ENCODE measurements around the gene OR52N2. TPM values are rescaled to one million over a fixed set of nuclear protein-coding genes. Genes with fewer than 3 reads are reported as not detected.

OR52N2 gene
- total and polyA plus RNA-seq, 9 of the 15 experiments (the other 6 are each of a cell fraction or from before 2014, with no cell fraction given) = not detected

DNA sequence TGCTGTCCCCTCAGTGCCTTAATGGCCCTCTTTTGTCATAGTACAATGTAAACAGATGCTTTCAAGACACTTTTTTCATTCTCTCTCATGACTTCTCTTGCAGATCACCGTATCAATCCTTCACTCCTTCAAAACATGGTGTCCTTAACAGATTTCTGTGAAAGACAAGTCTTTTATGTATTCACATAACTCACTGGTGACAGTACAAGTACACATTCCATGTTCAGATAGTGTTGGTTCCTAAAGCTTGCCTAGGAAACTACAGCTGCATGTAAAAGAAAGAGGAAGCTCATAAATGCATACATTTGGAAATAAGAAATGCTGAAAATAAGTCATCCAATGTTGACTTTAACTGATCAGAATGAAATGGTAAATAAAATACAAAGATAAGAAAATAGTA is 38.0 kb downstream of the OR52N2 start:
- H3K79me2 ChIP-seq (ENCODE audit: control insufficient read depth, insufficient read depth, low read length) = no peaks in the 10 kb centered on the region
- H3K9ac ChIP-seq (ENCODE audit: insufficient read depth in 1 of 2, low read depth in 2 of 2, low read length in 2 of 2) = no peak overlapping the region
- no TSS peak for BruUV-seq (replicated peaks)
- FAIRE-seq (peak; percentile 71), ATAC-seq (no peak), DNase-seq (ENCODE audit: extremely low read depth in 1 of 4, low spot score in 3 of 4) (peak in 1 of 4 experiments; percentile 27)
- H2AFZ ChIP-seq (ENCODE audit: low read depth, low read length) = peak overlapping the region; percentile 5; the same call in 1 of the 2 replicates
- no peaks in the 10 kb centered on the region for H3K27me3 ChIP-seq (ENCODE audit: control insufficient read depth in 2 of 2, insufficient read depth in 2 of 2, low read length in 2 of 2)
- no peak overlapping the region; the same call in 2 of the 3 replicates for H3K27ac ChIP-seq (ENCODE audit: extremely low read depth, low read depth, low read length)
- no peaks in the 10 kb centered on the region for H3K9me3 ChIP-seq (replicated peaks; ENCODE audit: control insufficient read depth, insufficient read depth, low read depth, low read length)
- POLR2A ChIA-PET = no interaction called here
- no peaks in the 10 kb centered on the region for H3K36me3 ChIP-seq (ENCODE audit: control insufficient read depth, insufficient read depth, low read length)
- H3K4me2 ChIP-seq (ENCODE audit: insufficient read depth, low read length) = no peak overlapping the region
- CTCF ChIA-PET (ENCODE audit: low intra/inter-chr PET ratio) = no interaction called here
- in situ Hi-C loops (cut with MboI) = no loop called here
- H3K9me1 ChIP-seq (ENCODE audit: control insufficient read depth, insufficient read depth, low read length) = no peaks in the 10 kb centered on the region
- H3K4me3 ChIP-seq = no peak overlapping the region
- H3K4me1 ChIP-seq (replicated peaks in 1 of 2; ENCODE audit: control insufficient read depth in 2 of 2, insufficient read depth in 2 of 2, low read length in 2 of 2) = no peaks in the 10 kb centered on the region
- WGBS (ENCODE audit: insufficient coverage, low coverage, missing lambda C conversion rate) = 0% methylated on average over 1 of the region's 1 CpG
- H4K20me1 ChIP-seq (replicated peaks; ENCODE audit: control insufficient read depth, insufficient read depth, low read length) = no peaks in the 10 kb centered on the region
- intact Hi-C loops (cut with micrococcal nuclease) = no loop called here
- TF ChIP-seq, protein P1, sequence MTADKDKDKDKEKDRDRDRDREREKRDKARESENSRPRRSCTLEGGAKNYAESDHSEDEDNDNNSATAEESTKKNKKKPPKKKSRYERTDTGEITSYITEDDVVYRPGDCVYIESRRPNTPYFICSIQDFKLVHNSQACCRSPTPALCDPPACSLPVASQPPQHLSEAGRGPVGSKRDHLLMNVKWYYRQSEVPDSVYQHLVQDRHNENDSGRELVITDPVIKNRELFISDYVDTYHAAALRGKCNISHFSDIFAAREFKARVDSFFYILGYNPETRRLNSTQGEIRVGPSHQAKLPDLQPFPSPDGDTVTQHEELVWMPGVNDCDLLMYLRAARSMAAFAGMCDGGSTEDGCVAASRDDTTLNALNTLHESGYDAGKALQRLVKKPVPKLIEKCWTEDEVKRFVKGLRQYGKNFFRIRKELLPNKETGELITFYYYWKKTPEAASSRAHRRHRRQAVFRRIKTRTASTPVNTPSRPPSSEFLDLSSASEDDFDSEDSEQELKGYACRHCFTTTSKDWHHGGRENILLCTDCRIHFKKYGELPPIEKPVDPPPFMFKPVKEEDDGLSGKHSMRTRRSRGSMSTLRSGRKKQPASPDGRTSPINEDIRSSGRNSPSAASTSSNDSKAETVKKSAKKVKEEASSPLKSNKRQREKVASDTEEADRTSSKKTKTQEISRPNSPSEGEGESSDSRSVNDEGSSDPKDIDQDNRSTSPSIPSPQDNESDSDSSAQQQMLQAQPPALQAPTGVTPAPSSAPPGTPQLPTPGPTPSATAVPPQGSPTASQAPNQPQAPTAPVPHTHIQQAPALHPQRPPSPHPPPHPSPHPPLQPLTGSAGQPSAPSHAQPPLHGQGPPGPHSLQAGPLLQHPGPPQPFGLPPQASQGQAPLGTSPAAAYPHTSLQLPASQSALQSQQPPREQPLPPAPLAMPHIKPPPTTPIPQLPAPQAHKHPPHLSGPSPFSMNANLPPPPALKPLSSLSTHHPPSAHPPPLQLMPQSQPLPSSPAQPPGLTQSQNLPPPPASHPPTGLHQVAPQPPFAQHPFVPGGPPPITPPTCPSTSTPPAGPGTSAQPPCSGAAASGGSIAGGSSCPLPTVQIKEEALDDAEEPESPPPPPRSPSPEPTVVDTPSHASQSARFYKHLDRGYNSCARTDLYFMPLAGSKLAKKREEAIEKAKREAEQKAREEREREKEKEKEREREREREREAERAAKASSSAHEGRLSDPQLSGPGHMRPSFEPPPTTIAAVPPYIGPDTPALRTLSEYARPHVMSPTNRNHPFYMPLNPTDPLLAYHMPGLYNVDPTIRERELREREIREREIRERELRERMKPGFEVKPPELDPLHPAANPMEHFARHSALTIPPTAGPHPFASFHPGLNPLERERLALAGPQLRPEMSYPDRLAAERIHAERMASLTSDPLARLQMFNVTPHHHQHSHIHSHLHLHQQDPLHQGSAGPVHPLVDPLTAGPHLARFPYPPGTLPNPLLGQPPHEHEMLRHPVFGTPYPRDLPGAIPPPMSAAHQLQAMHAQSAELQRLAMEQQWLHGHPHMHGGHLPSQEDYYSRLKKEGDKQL (CRISPR knock-in tag; IDR thresholded peaks at IDR 0.05; ENCODE audit: borderline replicate concordance) = no peak
- TF ChIP-seq TAL1 (IDR thresholded peaks at IDR 0.05) (peak; percentile 46; the same call in 1 of the 2 replicates), TCF3 (CRISPR knock-in tag; IDR thresholded peaks at IDR 0.05) (peak; percentile 26; the same call in 1 of the 2 replicates), ZFX (CRISPR knock-in tag; IDR thresholded peaks at IDR 0.05) (no peak), MEIS2 (IDR thresholded peaks at IDR 0.05; ENCODE audit: partially characterized antibody) (peak; percentile 94), TRIM24 (IDR thresholded peaks at IDR 0.05) (0 out of 4 replicates have a peak, but pooled peaks of 1 of the 2 experiments have one; percentile 18), ARID1B (IDR thresholded peaks at IDR 0.05) (peak; percentile 68), FOXA3 (CRISPR knock-in tag; conservative IDR thresholded peaks at IDR 0.05 in 1 of 2, IDR thresholded peaks at IDR 0.05 in 1 of 2) (0 out of 4 replicates have a peak, but pooled peaks of 1 of the 2 experiments have one; percentile 16), TEAD4 (IDR thresholded peaks at IDR 0.05; ENCODE audit: low read length) (peak; percentile 81), TEAD4 (CRISPR knock-in tag; IDR thresholded peaks at IDR 0.05; ENCODE audit: borderline replicate concordance) (no peak), SMARCA4 (IDR thresholded peaks at IDR 0.05) (peak; percentile 42; the same call in 1 of the 2 replicates), CBFA2T3 (IDR thresholded peaks at IDR 0.05) (peak; percentile 54)
- TF ChIP-seq, protein P2, sequence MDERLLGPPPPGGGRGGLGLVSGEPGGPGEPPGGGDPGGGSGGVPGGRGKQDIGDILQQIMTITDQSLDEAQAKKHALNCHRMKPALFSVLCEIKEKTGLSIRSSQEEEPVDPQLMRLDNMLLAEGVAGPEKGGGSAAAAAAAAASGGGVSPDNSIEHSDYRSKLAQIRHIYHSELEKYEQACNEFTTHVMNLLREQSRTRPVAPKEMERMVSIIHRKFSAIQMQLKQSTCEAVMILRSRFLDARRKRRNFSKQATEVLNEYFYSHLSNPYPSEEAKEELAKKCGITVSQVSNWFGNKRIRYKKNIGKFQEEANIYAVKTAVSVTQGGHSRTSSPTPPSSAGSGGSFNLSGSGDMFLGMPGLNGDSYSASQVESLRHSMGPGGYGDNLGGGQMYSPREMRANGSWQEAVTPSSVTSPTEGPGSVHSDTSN (CRISPR knock-in tag; IDR thresholded peaks at IDR 0.05; ENCODE audit: low read depth) = no peak
- TF ChIP-seq, protein P2 (tag; conservative IDR thresholded peaks at IDR 0.05; ENCODE audit: low read depth) = peak; percentile 93
- TF ChIP-seq, protein P3, sequence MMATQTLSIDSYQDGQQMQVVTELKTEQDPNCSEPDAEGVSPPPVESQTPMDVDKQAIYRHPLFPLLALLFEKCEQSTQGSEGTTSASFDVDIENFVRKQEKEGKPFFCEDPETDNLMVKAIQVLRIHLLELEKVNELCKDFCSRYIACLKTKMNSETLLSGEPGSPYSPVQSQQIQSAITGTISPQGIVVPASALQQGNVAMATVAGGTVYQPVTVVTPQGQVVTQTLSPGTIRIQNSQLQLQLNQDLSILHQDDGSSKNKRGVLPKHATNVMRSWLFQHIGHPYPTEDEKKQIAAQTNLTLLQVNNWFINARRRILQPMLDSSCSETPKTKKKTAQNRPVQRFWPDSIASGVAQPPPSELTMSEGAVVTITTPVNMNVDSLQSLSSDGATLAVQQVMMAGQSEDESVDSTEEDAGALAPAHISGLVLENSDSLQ (IDR thresholded peaks at IDR 0.05) = 0 out of 2 replicates have a peak, but pooled peaks have one; percentile 51

Data from K562 (cell line).